Measurements from ENCODE around the gene MBTPS2.
"Not testable (repeated sequence)": the region's sequence is repeated elsewhere in the genome, so short reads cannot be mapped to it uniquely, and the experiment has no call there.

The MBTPS2 gene

GRCh38 chrX:21856504-21856903 lies 17.1 kb downstream of the MBTPS2 start:
- DNase-seq (ENCODE audit: low read depth in 2 of 2), result no peak

- no peak for DNase-seq (ENCODE audit: low read depth in 2 of 2)
Observed at GRCh38 chrX:21863241-21863640, 23.8 kb downstream of the MBTPS2 start.

- no peak for DNase-seq (ENCODE audit: low read depth in 2 of 2)
Observed at GRCh38 chrX:21865436-21865835, 26.0 kb downstream of the MBTPS2 start.

- no peak for DNase-seq (ENCODE audit: low read depth in 2 of 2)
Observed at GRCh38 chrX:21870494-21870893, 31.1 kb downstream of the MBTPS2 start.

- DNase-seq (ENCODE audit: low read depth in 2 of 2), result no peak
Observed at GRCh38 chrX:21873063-21873775, 33.8 kb downstream of the MBTPS2 start.

- not testable (repeated sequence) for DNase-seq (ENCODE audit: low read depth in 2 of 2)
Observed at GRCh38 chrX:21874182-21874581, 34.8 kb downstream of the MBTPS2 start.

- DNase-seq (ENCODE audit: low read depth in 2 of 2), result no peak
Observed at GRCh38 chrX:21875013-21875412, 35.6 kb downstream of the MBTPS2 start.

GRCh38 chrX:21881881-21882574 lies 42.6 kb downstream of the MBTPS2 start:
- no peak for DNase-seq (ENCODE audit: low read depth in 2 of 2)

- no peak for DNase-seq (ENCODE audit: low read depth in 2 of 2)
Observed at GRCh38 chrX:21883258-21883657, 43.8 kb downstream of the MBTPS2 start.

- no peak for DNase-seq (ENCODE audit: low read depth in 2 of 2)
Observed at GRCh38 chrX:21885568-21885967, 46.2 kb downstream of the MBTPS2 start.

GRCh38 chrX:21905313-21905712 lies 65.9 kb downstream of the MBTPS2 start:
- no peak for DNase-seq (ENCODE audit: low read depth in 2 of 2)

GRCh38 chrX:21905953-21906352 lies 66.5 kb downstream of the MBTPS2 start:
- DNase-seq (ENCODE audit: low read depth in 2 of 2), result no peak

- no peak for DNase-seq (ENCODE audit: low read depth in 2 of 2)
Observed at GRCh38 chrX:21907260-21907659, 67.8 kb downstream of the MBTPS2 start.

GRCh38 chrX:21911481-21911880 lies 72.1 kb downstream of the MBTPS2 start:
- no peak for DNase-seq (ENCODE audit: low read depth in 2 of 2)

GRCh38 chrX:21912220-21912619 lies 72.8 kb downstream of the MBTPS2 start:
- DNase-seq (ENCODE audit: low read depth in 2 of 2), result no peak

GRCh38 chrX:21912989-21913388 lies 73.6 kb downstream of the MBTPS2 start:
- no peak for DNase-seq (ENCODE audit: low read depth in 2 of 2)

- no peak for DNase-seq (ENCODE audit: low read depth in 2 of 2)
Observed at GRCh38 chrX:21926116-21926515, 86.7 kb downstream of the MBTPS2 start.

GRCh38 chrX:21926527-21927278 lies 87.3 kb downstream of the MBTPS2 start:
- DNase-seq (ENCODE audit: low read depth in 2 of 2), result no peak

GRCh38 chrX:21929209-21929608 lies 89.8 kb downstream of the MBTPS2 start:
- no peak for DNase-seq (ENCODE audit: low read depth in 2 of 2)

GRCh38 chrX:21930986-21931385 lies 91.6 kb downstream of the MBTPS2 start:
- no peak for DNase-seq (ENCODE audit: low read depth in 2 of 2)

- DNase-seq (ENCODE audit: low read depth in 2 of 2), result no peak
Observed at GRCh38 chrX:21932292-21933002, 93.0 kb downstream of the MBTPS2 start.

GRCh38 chrX:21933077-21933476 lies 93.7 kb downstream of the MBTPS2 start:
- DNase-seq (ENCODE audit: low read depth in 2 of 2), result no peak

Data from stimulated activated CD8-positive, alpha-beta memory T cell treated with anti-CD3 and anti-CD28 coated beads, Interleukin-2, amount 100 ng/mL, for 1 hour (primary cell).